Tibial artery (tissue), 4 donors: ENCODE results near the gene SLC6A4.

Experiments used
- DNase-seq, 2 donors: peaks; one replicate each; pipeline ENCODE4 v3.0.0-alpha.2; 2019
- H3K27ac ChIP-seq, 2 donors: fragments of 200-600 bp; sonication (generic) in 1 of 2; 1 replicate in 1 of 2; 2 replicates in 1 of 2; pipeline ENCODE4 v1.5.1; 2018 to 2019; ENCODE audit warnings: mild to moderate bottlenecking in 1 of 2
- H3K27me3 ChIP-seq, 2 donors: fragments of 200-600 bp; sonication (generic) in 1 of 2; one replicate each; pipeline versions ENCODE4 v1.5.1 to v1.6.0; 2016 to 2019
- H3K36me3 ChIP-seq, 3 donors: fragments of 200-600 bp; sonication (generic) in 2 of 3; one replicate each; pipeline ENCODE4 v1.5.1; 2016 to 2019; ENCODE audit warnings: mild to moderate bottlenecking in 2 of 3
- H3K4me1 ChIP-seq, 4 donors: fragments of 200-600 bp; sonication (generic) in 2 of 4; 1 replicate in 3 of 4; 2 replicates in 1 of 4; pipeline ENCODE4 v1.5.1; 2016 to 2019
- H3K4me3 ChIP-seq, 2 donors: fragments of 200-600 bp; sonication (generic) in 1 of 2; 1 replicate in 1 of 2; 2 replicates in 1 of 2; pipeline ENCODE4 v1.5.1; 2018 to 2019; ENCODE audit warnings: mild to moderate bottlenecking in 2 of 2
- H3K9me3 ChIP-seq, 3 donors: fragments of 200-600 bp; sonication (generic) in 1 of 3; one replicate each; pipeline ENCODE4 v1.5.1; 2016 to 2019
- CTCF ChIP-seq, 2 experiments: fragments of 200-600 bp in 1 of 2; fragments of 450-650 bp in 1 of 2; IDR thresholded peaks; one replicate each; pipeline ENCODE4 v1.5.1; 2017 to 2019; ENCODE audit warnings: antibody characterized with exemption in 2 of 2, mild to moderate bottlenecking in 1 of 2, moderate library complexity in 1 of 2
- intact Hi-C: fragments of 100-400 bp; cut with DNase I; formaldehyde crosslinking; loops from one replicate; pipeline ENCODE4 v1.15.0; 2023; ENCODE audit warnings: low total_unique reads

Gene SLC6A4

GRCh38 chr17:30224419-30224960 lies 11.0 kb downstream of the SLC6A4 start:
- no peaks in the 10 kb centered on the region for H3K4me1 ChIP-seq
- no peaks in the 10 kb centered on the region for H3K36me3 ChIP-seq
- no peak overlapping the region for H3K4me3 ChIP-seq
- intact Hi-C loops: no loop called here
- no peak for TF ChIP-seq CTCF (IDR thresholded peaks at IDR 0.05)
- H3K27ac ChIP-seq: no peak overlapping the region
- DNase-seq: no peak
- peaks cover 0 to 7% of the 10 kb centered on the region in 2 donors for H3K27me3 ChIP-seq
- no peaks in the 10 kb centered on the region for H3K9me3 ChIP-seq

- Histone ChIP-seq H3K9me3 (no peaks in the 10 kb centered on the region), H3K36me3 (no peaks in the 10 kb centered on the region), H3K4me3 (no peak overlapping the region), H3K4me1 (no peaks in the 10 kb centered on the region), H3K27me3 (no peaks in the 10 kb centered on the region), H3K27ac (no peak overlapping the region)
- intact Hi-C loops: no loop called here
- peak in 1 of 2 donors; percentile 21 for DNase-seq
- TF ChIP-seq CTCF (IDR thresholded peaks at IDR 0.05): no peak
These were observed 12.7 kb downstream of the SLC6A4 start for GRCh38 chr17:30222721-30223175.

GRCh38 chr17:30222251-30222650 lies 13.2 kb downstream of the SLC6A4 start:
- H3K9me3 ChIP-seq: no peaks in the 10 kb centered on the region
- H3K27ac ChIP-seq: no peak overlapping the region
- no peak for DNase-seq
- no peaks in the 10 kb centered on the region for H3K27me3 ChIP-seq
- no peaks in the 10 kb centered on the region for H3K36me3 ChIP-seq
- TF ChIP-seq CTCF (IDR thresholded peaks at IDR 0.05): no peak
- H3K4me1 ChIP-seq: no peaks in the 10 kb centered on the region
- no peak overlapping the region for H3K4me3 ChIP-seq
- intact Hi-C loops: no loop called here

- no peak for TF ChIP-seq CTCF (IDR thresholded peaks at IDR 0.05)
- intact Hi-C loops: no loop called here
- no peak for DNase-seq
- Histone ChIP-seq H3K4me3 (no peak overlapping the region), H3K27me3 (no peaks in the 10 kb centered on the region), H3K4me1 (no peaks in the 10 kb centered on the region), H3K36me3 (no peaks in the 10 kb centered on the region), H3K27ac (no peak overlapping the region), H3K9me3 (no peaks in the 10 kb centered on the region)
These were observed 14.2 kb downstream of the SLC6A4 start for GRCh38 chr17:30221346-30221745.

- no peak for DNase-seq
- Histone ChIP-seq H3K27me3 (no peaks in the 10 kb centered on the region), H3K4me1 (no peaks in the 10 kb centered on the region), H3K4me3 (no peak overlapping the region), H3K36me3 (no peaks in the 10 kb centered on the region), H3K9me3 (no peaks in the 10 kb centered on the region), H3K27ac (no peak overlapping the region)
- intact Hi-C loops: no loop called here
- TF ChIP-seq CTCF (IDR thresholded peaks at IDR 0.05): no peak
These were observed 15.1 kb downstream of the SLC6A4 start for GRCh38 chr17:30220414-30220813.

GRCh38 chr17:30219833-30220232 lies 15.7 kb downstream of the SLC6A4 start:
- intact Hi-C loops: no loop called here
- Histone ChIP-seq H3K9me3 (no peaks in the 10 kb centered on the region), H3K27ac (no peak overlapping the region), H3K4me1 (no peaks in the 10 kb centered on the region), H3K36me3 (no peaks in the 10 kb centered on the region), H3K27me3 (no peaks in the 10 kb centered on the region), H3K4me3 (no peak overlapping the region)
- TF ChIP-seq CTCF (IDR thresholded peaks at IDR 0.05): no peak
- DNase-seq: no peak
